Activated B cell treated with CpG ODN at 0.5 μM for 24 hours (primary cell): ENCODE data around the gene NEK6. TPM values are rescaled to one million over a fixed set of nuclear protein-coding genes. Genes with fewer than 3 reads are reported as not detected.
A peak's percentile ranks its signal among the peaks of the same experiment; 100 is the strongest.

Source experiments
- ATAC-seq: fragments of 200-7000 bp; cut with Tn5 transposase; one replicate; pipeline ENCODE4 v1.10.0; 2021; ENCODE audit warnings: low read depth, mild to moderate bottlenecking, moderate library complexity
- CTCF ChIA-PET: fragments of 350-600 bp; sonication (Branson Sonifier 250); formaldehyde crosslinking; loops from one replicate; lab custom pipeline; 2021; ENCODE audit warnings: antibody characterized with exemption; lab: Charles Lee
- POLR2A ChIA-PET: fragments of 350-600 bp; sonication (Branson Sonifier 250); formaldehyde crosslinking; loops from one replicate; lab custom pipeline; 2021; ENCODE audit warnings: antibody characterized with exemption; lab: Charles Lee
- DNase-seq: peaks from one replicate; pipeline ENCODE4 v3.0.0; 2022
- H3K27ac Mint-ChIP-seq: one replicate; pipeline ENCODE4 v1.8.0; 2020; ENCODE audit warnings: mixed read lengths
- H3K27me3 Mint-ChIP-seq: one replicate; pipeline ENCODE4 v1.8.0; 2021; ENCODE audit warnings: mixed read lengths
- H3K36me3 Mint-ChIP-seq: one replicate; pipeline ENCODE4 v1.8.0; 2021; ENCODE audit warnings: low read depth, mixed read lengths
- H3K4me1 Mint-ChIP-seq: one replicate; pipeline ENCODE4 v1.8.0; 2021; ENCODE audit warnings: mixed read lengths
- H3K4me3 Mint-ChIP-seq: one replicate; pipeline ENCODE4 v1.8.0; 2020; ENCODE audit warnings: mild to moderate bottlenecking, mixed read lengths
- H3K9me3 Mint-ChIP-seq: one replicate; pipeline ENCODE4 v1.8.0; 2020; ENCODE audit warnings: mixed read lengths
- intact Hi-C: fragments of 100-400 bp; cut with micrococcal nuclease; formaldehyde crosslinking; loops from one replicate; pipeline ENCODE4 v1.15.1; 2024
- total RNA-seq: library from RNA; stranded (reverse); gene quantifications from 2 replicates; pipeline ENCODE4 v1.2.3, GENCODE V29; 2022
- TF ChIP-seq, protein P1 (sequence below): fragments of 200-600 bp; IDR thresholded peaks from one replicate; pipeline ENCODE4 v1.8.0; 2022; ENCODE audit warnings: antibody characterized with exemption, mild to moderate bottlenecking

The NEK6 gene
- total RNA-seq, 1 donor from 2014 or later, result 110 TPM

GRCh38 chr9:124299515-124300090 lies 41.9 kb downstream of the NEK6 start:
- ChIA-PET CTCF (no interaction called here), POLR2A (no interaction called here)
- peaks cover 58% of the 10 kb centered on the region for H3K4me1 Mint-ChIP-seq
- TF ChIP-seq, protein P1, sequence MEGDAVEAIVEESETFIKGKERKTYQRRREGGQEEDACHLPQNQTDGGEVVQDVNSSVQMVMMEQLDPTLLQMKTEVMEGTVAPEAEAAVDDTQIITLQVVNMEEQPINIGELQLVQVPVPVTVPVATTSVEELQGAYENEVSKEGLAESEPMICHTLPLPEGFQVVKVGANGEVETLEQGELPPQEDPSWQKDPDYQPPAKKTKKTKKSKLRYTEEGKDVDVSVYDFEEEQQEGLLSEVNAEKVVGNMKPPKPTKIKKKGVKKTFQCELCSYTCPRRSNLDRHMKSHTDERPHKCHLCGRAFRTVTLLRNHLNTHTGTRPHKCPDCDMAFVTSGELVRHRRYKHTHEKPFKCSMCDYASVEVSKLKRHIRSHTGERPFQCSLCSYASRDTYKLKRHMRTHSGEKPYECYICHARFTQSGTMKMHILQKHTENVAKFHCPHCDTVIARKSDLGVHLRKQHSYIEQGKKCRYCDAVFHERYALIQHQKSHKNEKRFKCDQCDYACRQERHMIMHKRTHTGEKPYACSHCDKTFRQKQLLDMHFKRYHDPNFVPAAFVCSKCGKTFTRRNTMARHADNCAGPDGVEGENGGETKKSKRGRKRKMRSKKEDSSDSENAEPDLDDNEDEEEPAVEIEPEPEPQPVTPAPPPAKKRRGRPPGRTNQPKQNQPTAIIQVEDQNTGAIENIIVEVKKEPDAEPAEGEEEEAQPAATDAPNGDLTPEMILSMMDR, result no peak
- DNase-seq (no peak), ATAC-seq (no peak)
- intact Hi-C loops, result loop anchor here (10.0 kb wide), 1 partner anchor 295 kb away; no protein-coding TSS in a partner anchor
- H3K36me3 Mint-ChIP-seq, result peaks cover 44% of the 10 kb centered on the region
- no peaks in the 10 kb centered on the region for H3K27me3 Mint-ChIP-seq
- H3K9me3 Mint-ChIP-seq, result no peaks in the 10 kb centered on the region
- H3K27ac Mint-ChIP-seq, result peak overlapping the region; percentile 44
- no peak overlapping the region for H3K4me3 Mint-ChIP-seq

- Mint-ChIP-seq H3K4me3 (no peak overlapping the region), H3K4me1 (peaks cover 51% of the 10 kb centered on the region), H3K9me3 (no peaks in the 10 kb centered on the region), H3K27ac (peak overlapping the region; percentile 20), H3K36me3 (peaks cover 45% of the 10 kb centered on the region), H3K27me3 (no peaks in the 10 kb centered on the region)
- intact Hi-C loops, result no loop called here
- ChIA-PET CTCF (no interaction called here), POLR2A (no interaction called here)
- TF ChIP-seq, protein P1, result no peak
- no peak for DNase-seq
- ATAC-seq, result no peak
Observed at GRCh38 chr9:124300312-124300711, 42.6 kb downstream of the NEK6 start.

DNA sequence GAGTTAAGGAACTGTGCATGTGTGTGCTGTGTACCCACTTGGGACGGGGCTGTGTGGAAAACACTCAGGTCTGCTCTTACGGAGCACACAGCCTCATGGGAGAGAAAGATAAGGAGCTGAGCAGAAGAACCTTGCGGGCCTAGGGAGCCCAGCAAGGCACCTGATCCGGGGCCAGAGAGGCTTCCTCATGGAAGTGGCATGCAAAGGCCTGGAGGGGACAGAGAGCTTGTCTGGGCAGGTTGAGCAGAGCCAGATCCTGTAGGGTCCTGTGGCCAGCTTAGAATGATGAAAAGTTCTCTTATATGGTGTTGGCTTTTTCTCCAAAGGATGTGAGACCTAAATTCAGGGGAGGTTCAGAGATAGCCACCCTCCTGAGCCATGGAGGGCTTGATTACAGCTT lies 45.2 kb downstream of the NEK6 start:
- ChIA-PET CTCF (interaction anchor here (0.7 kb wide), 1 partner anchor 176 kb away, joined by 3 read pairs; no protein-coding TSS in a partner anchor), POLR2A (interaction anchor here (0.7 kb wide), 1 partner anchor 17 kb away, joined by 3 read pairs; no protein-coding TSS in a partner anchor)
- Mint-ChIP-seq H3K4me1 (peaks cover 29% of the 10 kb centered on the region), H3K4me3 (no peak overlapping the region), H3K27ac (no peak overlapping the region), H3K9me3 (no peaks in the 10 kb centered on the region), H3K27me3 (no peaks in the 10 kb centered on the region), H3K36me3 (peaks cover 60% of the 10 kb centered on the region)
- DNase-seq (no peak), ATAC-seq (no peak)
- TF ChIP-seq, protein P1, result no peak
- intact Hi-C loops, result no loop called here

DNA sequence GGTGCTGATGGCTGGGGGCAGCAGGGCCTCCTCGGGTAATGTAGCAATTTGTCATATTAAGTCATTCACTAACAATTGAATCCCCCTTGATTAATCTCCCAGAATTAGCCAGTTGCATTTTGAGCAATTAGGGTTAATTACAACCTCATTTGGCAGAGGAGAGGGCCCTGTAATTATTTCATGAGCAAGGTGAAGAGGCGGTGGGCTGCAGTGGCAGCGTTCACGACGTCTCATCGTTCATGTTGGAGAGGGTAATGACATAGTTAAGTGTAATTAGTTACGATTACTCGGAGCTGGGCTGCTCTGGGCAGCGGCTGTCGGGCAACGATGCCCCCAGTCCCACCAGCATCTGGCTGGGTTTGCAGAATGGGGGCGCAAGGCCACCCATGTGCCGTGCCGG lies 46.0 kb downstream of the NEK6 start:
- intact Hi-C loops, result no loop called here
- Mint-ChIP-seq H3K27me3 (no peaks in the 10 kb centered on the region), H3K27ac (no peak overlapping the region), H3K9me3 (no peaks in the 10 kb centered on the region), H3K4me1 (peaks cover 21% of the 10 kb centered on the region), H3K4me3 (no peak overlapping the region), H3K36me3 (peaks cover 61% of the 10 kb centered on the region)
- ChIA-PET CTCF (interaction anchor here (2.0 kb wide), 1 partner anchor 177 kb away, joined by 8 read pairs; no protein-coding TSS in a partner anchor), POLR2A (no interaction called here)
- TF ChIP-seq, protein P1, result no peak
- DNase-seq (no peak), ATAC-seq (no peak)

DNA sequence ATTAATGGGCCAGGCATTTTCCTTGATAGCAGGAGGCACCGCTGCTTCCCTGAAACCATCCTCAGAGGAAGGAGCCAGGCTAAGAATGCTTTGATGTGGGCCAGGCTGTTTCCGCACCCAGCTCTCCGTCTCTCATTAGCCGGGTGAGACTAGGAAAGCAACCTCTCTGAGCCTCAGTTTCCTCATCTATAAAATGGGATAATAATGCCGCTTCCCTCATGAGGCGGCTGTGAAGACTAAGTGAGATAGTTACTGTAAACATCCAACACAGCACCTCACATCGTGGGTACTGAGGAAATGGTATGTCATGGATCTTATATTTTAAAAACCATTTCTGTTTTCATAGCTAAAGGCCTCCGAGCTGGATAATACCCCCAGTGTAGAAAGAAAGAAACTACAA lies 46.5 kb downstream of the NEK6 start:
- POLR2A ChIA-PET, result no interaction called here
- no peak for DNase-seq
- intact Hi-C loops, result no loop called here

More for the DNA sequence above, 46.5 kb downstream of the NEK6 start:
- Mint-ChIP-seq H3K27ac (no peak overlapping the region), H3K4me3 (no peak overlapping the region), H3K36me3 (peaks cover 61% of the 10 kb centered on the region), H3K4me1 (peaks cover 15% of the 10 kb centered on the region), H3K9me3 (no peaks in the 10 kb centered on the region), H3K27me3 (no peaks in the 10 kb centered on the region)
- TF ChIP-seq, protein P1, result no peak
- CTCF ChIA-PET, result interaction anchor here (2.0 kb wide), 1 partner anchor 177 kb away, joined by 8 read pairs; no protein-coding TSS in a partner anchor
- ATAC-seq, result no peak
